SU-DHL-6 (cell line): ENCODE measurements around the gene WIZ.

Source experiments
- CTCF ChIP-seq: fragments of 200-600 bp; sonication (generic); IDR thresholded peaks from one replicate; pipeline ENCODE4 v1.5.1; 2017; ENCODE audit warnings: antibody characterized with exemption, mild to moderate bottlenecking, low read length, moderate library complexity; ENCODE audit not compliant: insufficient read depth, poor library complexity, severe bottlenecking
- EZH2phosphoT487 ChIP-seq: fragments of 200-600 bp; sonication (generic), shearing (Covaris generic); conservative IDR thresholded peaks from 2 replicates; pipeline ENCODE4 v1.6.1; 2018; ENCODE audit warnings: mild to moderate bottlenecking, antibody characterized with exemption, low read length, moderate library complexity, mixed read lengths

GRCh38 chr19:15403151-15403531 lies 46.6 kb downstream of the WIZ start:
- TF ChIP-seq CTCF (no peak), EZH2phosphoT487 (no peak)
